ENCODE data around the gene LBHD2. TPM values are rescaled to one million over a fixed set of nuclear protein-coding genes. Genes with fewer than 3 reads are reported as not detected.
A peak's percentile ranks its signal among the peaks of the same experiment; 100 is the strongest.

LBHD2 gene
- total RNA-seq, 1 donor from 2014 or later = not detected

DNA sequence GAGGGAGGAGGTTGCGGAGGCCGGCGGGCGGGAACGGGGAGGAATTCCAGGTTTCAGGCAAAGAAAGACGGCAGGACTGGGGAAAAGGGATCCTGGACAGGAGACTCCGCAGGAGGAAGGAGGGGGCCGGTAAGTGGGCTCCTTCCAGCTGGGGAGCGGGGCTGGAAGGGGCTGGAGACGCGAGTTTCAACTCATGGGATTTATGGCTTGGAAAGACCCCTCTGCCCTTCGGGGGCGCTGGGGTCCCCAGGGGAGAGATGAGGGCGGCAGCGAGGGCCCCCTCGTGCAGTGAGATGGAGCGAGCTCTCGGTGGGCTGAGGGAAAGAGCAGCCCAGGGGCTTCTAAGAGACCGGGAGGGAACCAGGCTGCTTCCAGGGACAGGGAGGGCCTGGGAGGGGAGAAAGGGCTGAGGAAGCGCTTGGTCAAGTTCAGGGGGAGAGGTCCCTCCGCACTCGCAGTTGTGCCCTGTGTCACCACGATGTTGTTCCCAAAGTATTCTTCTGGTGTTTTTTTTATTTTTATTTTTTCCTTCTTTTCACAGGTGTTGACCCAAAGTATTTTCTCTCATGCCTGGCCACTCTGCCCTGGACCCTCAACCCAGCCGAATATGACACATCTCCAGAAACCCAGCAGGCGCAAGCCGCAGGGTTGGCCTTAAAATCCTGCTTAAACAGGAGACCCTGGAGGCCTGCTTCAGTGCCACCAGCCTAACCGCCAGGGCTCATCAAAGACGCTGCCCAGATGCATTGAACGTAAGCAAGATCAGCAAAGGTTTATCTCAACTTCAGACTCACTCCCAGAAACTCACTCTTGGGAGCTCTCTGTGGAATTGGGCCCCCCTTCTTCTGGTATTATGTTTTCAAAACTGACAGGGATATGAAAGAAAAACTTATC lies 55.4 kb downstream of the LBHD2 start:
- no peak for DNase-seq (ENCODE audit: extremely low spot score, unreplicated experiment)
- TF ChIP-seq, protein P1, sequence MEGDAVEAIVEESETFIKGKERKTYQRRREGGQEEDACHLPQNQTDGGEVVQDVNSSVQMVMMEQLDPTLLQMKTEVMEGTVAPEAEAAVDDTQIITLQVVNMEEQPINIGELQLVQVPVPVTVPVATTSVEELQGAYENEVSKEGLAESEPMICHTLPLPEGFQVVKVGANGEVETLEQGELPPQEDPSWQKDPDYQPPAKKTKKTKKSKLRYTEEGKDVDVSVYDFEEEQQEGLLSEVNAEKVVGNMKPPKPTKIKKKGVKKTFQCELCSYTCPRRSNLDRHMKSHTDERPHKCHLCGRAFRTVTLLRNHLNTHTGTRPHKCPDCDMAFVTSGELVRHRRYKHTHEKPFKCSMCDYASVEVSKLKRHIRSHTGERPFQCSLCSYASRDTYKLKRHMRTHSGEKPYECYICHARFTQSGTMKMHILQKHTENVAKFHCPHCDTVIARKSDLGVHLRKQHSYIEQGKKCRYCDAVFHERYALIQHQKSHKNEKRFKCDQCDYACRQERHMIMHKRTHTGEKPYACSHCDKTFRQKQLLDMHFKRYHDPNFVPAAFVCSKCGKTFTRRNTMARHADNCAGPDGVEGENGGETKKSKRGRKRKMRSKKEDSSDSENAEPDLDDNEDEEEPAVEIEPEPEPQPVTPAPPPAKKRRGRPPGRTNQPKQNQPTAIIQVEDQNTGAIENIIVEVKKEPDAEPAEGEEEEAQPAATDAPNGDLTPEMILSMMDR (conservative IDR thresholded peaks at IDR 0.05) = no peak
- Mint-ChIP-seq H3K27ac (no peak overlapping the region), H3K9me3 (no peaks in the 10 kb centered on the region), H3K4me3 (peak overlapping the region; percentile 62), H3K36me3 (peaks cover 5% of the 10 kb centered on the region), H3K4me1 (ENCODE audit: unreplicated experiment) (peaks cover 48% of the 10 kb centered on the region), H3K27me3 (peaks cover 7% of the 10 kb centered on the region)

Other genes starting within 250 kb of the LBHD2 start
- 18.3 and 51.7 TPM in 2 replicates for gene AMN, start 161.5 kb upstream of the LBHD2 start, total RNA-seq (ENCODE audit: low replicate concordance)
- 83.6 and 88.6 TPM in 2 replicates for gene CDC42BPB, start 26.7 kb upstream of the LBHD2 start, total RNA-seq (ENCODE audit: low replicate concordance)
- 4.0 and 4.1 TPM in 2 replicates for gene EXOC3L4, start 10.5 kb downstream of the LBHD2 start, total RNA-seq (ENCODE audit: low replicate concordance)
- 21.5 and 28.5 TPM in 2 replicates for gene TNFAIP2, start 39.3 kb downstream of the LBHD2 start, total RNA-seq (ENCODE audit: low replicate concordance)

Measured in type B pancreatic cell (in vitro differentiated cells).